NCI-H82 (cell line): ENCODE results near the gene C19orf67.

ENCODE experiments used
- DNase-seq: peaks from one replicate; lab custom pipeline; 2025; lab: John Stamatoyannopoulos, UW

C19orf67 gene

DNA sequence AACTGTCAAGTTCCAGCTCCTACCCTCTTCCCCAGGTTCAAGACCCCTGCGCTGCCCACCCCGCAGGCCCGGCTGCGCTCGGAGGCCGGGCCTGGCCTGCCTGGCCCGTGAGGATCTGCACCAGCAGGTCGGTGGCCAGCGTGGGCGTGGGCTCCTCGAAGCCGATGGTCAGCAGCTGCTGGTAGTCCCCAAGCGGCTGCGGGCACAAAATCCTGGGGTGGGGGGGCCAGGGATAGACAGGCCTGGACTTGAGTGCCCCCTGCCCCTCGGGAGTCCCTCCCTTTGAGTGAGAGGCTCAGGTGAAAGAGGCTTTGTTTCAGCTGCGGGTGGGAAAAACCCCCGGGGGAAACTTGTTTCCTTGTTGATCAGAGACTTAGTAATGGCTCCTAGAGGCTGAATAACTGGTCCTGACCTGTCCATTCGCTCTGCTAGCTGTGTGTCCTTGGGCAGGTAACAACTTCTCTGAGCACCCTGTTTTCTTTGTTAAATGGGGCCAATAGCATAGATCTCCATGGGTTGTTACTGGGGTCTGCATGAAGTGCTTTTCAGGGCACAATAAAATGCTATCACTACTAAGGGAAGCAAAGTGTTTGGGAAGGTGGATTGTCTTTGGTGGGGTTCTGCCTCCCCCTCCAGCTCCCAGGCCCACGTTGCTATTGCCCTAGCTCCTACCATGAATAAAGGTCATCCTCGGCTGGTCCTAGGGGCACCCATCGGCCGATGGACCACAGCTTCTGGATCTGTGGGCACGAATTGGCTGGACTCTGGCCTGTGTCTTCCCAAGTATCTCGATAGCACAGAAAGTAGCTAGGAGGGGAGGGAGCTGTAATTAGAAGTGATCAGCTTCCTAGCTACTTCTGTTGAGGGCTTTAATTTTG is 3.5 kb downstream of the C19orf67 start:
- peak; percentile 61 for DNase-seq

DNA sequence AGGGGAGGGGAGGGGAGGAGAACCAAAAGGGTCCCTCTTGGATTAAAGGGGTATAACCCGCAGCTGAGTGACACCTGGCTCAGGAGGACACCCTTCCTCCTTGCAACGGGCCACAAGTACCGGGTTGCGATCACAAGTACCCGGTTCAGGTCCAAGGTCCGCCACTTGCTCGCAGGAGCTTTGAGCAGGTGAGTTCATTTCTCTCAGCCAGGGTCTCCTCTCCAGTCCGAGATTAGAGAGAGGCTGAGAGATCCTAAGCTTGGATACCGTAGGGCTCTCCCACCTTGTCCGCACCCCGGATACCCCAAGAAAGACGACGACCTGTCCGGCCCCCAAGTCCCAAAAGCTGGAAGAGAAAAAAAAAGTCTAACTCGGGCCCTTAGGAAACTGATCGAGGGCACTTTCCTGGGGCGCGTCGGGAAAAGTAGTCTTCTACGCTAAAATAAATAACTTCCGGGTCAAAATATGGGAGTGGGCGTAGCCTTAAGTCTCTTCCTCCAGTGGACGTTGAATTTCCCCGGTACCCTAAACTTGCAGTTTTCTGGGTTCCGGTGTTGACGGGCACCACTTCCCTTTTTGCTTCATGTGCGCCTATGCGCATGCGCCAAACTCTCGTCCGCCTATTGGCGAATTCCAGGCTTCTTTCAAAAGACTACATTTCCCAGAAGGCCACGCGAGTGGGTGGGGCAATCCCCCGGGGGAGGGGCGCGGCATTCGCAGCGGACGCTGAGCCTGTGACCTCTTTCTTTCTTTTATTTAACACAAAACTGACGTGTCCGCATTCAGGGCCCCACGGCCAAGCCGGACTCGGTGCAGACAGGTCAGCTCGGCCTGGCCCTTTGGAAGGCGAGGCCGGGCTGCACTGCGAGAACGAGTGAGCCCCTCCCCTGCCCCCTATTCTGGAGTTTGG is 4.4 kb downstream of the C19orf67 start:
- peak; percentile 100 for DNase-seq

DNA sequence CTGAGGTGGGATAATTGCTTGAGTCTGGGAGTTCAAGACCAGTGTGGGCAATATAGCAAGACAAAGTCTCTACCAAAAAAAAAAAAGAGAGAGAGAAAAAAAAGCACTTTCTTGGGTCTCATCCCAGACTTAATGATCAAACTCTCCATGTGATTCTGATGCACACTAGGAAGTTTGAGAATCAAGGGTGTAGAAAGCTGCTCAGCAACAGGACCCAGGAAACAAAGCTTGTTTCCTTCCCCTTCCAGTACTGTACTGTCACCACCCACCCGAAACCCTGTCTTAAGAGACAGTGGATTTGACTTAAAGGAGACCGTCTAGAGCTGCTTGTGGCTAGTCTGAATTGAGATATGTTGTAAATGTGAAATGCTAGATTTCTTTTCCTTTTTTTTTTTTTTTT is 7.2 kb downstream of the C19orf67 start:
- DNase-seq: no peak

DNA sequence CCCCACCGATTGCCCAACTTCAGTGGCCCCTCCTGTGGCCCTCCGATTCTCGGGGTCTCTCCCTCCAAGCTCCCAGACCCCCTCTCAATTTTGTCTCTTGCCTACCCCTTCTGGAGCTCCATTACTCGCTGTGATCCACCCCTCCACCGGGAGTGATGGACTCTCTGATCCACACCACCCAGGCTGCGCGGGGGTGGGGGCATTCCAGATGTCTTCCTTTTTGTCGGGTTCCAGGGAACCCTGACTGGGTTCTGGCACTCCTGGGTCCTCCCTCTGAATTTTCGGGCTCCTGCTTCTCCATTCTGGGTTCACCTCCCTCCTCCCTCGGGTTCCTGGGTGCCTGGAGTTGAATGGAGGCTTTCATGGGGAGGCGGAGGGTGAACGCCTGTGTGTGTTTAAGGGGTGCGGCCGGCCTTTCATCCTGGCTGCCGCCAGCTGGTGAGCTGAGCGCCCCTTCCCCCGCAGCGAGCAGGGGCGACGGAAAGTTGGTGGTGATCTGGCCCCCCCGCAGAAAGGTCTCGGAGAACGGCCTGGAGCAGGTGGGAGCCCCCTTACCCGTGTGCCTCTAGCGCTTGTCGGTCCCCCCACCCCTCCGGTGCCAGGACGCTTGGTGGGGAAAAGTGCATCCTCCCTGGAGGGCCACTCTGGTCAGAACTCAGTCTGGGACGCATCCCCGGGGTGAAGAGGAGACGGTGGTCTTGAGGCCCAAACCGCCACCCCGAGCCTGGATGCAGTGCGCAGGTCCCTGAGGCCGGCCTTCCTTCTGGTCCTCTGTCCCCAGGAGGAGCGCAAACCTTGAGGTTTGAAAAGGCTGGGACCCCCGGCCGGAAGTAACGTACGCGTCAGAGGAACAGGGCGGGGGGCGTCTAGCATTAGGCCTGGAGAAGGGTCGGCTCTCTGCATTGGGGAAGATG is 11.4 kb downstream of the C19orf67 start:
- peak; percentile 66 for DNase-seq

DNA sequence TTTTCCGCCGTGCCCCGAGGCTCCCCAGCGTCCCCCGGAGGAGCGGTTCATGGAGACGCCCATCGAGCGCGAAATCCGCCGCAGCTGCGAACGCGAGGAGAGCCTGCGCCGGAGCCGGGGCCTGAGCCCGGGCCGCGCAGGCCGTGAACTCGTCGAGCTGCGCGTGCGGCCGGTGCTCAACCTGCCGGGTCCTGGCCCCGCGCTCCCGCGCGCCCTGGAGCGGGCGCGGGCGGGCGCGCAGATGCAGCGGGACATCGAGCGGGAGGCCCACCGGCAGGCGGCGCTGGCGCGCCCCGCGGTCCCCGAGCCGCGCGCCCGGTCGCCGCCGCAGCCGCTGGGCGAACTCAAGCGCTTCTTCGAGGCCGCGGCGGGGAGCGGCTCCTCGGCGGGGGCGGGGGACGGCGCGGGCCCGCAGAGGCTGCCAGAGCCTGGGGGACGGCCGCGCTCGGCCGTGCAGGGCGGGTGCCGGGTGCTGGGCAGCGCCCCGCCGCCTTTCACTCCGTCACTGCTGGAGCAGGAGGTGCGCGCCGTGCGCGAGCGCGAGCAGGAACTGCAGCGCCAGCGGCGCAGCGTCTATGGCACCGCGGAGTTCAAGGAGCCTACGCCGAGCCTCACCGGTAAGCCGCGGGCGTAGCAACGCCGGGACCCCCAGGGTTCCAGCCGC is 12.2 kb downstream of the C19orf67 start:
- DNase-seq: peak; percentile 86

DNA sequence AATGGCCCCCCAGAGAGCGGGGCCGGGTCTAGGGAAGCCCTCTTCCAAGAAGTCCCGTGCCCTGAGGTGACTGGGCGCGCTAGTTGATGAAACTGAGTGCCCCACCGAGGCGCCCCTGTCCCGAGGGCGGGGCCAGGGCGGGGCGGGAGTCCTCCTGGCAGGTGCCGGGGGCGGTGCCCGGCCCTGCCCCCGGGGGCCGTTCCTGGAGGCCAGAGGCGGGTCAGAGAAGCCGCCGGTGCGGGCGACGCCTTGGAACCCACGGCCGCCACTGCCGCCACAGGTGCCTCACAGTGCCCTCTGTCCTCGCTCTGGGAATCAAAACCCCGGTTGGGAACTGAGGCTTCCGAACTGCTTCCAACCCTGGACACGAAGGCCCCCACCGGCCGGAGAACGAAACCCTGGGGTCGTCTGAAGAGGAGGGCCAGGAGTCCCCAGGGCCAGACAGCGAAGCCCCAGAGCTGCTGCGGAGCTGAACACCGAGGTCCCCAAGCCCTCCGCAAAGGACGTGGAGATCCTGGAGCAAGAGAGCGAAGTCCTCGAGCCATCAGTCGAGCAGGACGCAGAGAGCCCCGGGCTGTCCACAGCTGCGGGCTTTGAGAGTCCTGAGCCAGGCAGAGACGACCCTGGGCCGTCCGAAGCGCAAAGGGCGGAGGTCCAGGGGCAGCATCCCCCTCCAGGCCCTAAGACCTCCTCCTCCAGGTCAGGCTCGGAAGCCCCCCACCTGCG is 12.9 kb downstream of the C19orf67 start, which contains the start of gene MISP3:
Gene MISP3 (plus strand): TSS at position 252 of the 726 bp plus-strand sequence. CDS start 524 bp downstream, outside the sequence.
- peak; percentile 57 for DNase-seq

DNA sequence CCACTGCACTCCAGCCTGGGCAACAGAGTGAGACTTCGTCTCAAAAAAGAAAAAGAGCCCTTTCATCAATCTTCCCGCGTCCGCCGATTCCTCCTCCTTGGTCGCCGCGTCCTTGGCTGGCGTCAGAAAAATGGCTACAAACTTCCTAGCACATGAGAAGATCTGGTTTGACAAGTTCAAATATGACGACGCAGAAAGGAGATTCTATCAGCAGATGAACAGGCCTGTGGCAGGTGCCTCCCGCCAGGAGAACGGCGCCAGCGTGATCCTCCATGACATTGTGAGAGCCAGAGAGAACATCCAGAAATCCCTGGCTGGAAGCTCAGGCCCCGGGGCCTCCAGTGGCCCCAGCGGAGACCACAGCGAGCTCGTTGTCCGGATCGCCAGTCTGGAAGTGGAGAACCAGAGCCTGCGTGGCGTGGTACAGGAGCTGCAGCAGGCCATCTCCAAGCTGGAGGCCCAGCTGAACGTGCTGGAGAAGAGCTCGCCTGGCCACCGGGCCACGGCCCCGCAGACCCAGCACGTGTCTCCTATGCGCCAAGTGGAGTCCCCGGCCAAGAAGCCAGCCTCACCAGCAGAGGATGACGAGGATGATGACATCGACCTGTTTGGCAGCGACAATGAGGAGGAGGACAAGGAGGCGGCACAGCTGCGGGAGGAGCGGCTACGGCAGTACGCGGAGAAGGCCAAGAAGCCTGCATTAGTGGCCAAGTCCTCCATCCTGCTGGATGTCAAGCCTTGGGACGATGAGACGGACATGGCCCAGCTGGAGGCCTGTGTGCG is 15.1 kb downstream of the C19orf67 start:
- no peak for DNase-seq

DNA sequence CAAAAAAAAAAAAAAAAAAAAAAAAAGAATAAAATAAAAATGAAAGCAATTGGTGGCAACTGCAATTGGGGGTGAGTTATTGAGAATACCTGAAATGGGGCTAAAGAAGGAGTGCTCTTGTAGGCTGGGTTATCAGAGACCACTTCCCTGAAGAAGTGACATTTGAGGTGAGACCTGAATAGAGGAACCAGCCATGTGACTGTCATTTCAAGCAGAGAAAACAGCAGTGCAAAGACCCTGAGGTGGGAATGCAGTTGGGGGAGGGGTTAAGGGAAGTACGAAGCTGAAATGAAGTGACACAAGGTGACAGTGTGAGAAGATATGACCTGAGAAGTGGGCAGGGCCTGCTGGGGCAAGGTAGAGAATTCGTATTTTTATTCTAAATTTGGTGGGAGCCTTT is 19.4 kb downstream of the C19orf67 start:
- no peak for DNase-seq

DNA sequence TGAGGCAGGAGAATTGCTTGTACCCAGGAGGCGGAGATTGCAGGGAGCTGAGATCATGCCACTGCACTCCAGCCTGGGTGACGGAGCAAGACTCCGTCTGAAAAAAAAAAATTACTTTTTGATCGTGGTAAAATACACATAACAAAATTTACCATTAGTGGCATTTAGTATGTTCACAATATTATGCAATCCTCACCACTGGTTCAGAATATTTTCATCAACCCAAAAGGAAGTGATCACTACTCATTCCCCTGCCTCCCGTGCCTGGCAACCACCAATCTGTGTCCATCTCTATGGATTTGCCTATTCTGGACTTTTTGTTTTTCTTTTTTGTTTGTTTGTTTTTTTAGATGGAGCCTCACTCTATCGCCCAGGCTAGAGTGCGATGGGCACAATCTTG is 22.5 kb downstream of the C19orf67 start:
- DNase-seq: no peak

DNA sequence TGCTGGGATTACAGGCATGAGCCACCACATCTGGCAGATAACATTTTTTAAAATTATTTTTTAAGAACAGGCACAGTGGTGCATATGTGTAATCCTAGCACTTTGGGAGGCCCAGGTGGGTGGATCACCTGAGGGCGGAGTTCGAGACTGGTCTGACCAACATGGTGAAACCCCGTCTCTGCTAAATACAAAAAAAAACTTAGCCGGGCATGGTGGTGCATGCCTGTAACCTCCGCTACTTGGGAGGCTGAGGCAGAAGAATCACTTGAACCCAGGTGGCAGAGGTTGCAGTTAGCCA is 23.1 kb downstream of the C19orf67 start:
- no peak for DNase-seq

DNA sequence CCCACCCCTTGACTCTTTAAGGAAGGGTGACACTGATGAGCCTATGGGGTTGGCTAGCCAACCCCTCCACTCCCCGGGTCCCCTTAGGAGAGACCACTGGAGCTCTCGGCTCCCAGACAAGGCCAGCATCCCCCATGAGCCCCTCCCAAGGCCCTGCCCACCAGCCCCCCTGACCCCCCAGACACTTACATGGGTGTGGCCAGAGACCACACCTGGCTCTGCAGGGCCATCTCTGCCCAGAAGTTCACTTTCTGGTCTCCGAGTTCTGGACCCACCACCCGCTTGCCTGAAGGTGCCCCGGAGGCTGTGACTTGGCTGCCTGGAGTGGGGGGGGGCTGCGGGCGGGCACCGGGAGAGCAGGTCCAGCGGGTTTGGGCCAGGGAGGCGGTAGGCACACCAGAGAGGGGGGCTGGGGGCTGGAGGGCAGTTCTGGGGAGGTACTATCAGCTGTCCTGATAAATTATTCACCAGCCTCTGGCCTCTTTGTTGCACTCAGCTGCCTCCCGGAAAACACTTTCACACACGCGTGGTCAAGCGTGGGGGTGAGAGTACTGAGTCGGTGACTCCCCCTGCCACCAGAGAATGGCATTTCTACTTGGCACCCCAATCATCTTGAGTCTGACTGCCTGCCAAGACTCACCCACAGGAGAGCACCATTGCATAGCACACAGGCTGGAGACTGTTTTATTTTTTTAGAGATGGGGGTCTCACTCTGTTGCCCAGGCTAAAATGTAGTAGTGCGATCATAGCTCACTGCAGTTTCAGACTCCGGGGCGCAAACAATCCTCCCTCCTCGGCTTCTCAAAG is 23.6 kb downstream of the C19orf67 start, which contains the start of gene PALM3:
Gene PALM3 (minus strand): TSS at position 326 of the 807 bp plus-strand sequence. CDS start 96 bp downstream, at position 230.
- no peak for DNase-seq

DNA sequence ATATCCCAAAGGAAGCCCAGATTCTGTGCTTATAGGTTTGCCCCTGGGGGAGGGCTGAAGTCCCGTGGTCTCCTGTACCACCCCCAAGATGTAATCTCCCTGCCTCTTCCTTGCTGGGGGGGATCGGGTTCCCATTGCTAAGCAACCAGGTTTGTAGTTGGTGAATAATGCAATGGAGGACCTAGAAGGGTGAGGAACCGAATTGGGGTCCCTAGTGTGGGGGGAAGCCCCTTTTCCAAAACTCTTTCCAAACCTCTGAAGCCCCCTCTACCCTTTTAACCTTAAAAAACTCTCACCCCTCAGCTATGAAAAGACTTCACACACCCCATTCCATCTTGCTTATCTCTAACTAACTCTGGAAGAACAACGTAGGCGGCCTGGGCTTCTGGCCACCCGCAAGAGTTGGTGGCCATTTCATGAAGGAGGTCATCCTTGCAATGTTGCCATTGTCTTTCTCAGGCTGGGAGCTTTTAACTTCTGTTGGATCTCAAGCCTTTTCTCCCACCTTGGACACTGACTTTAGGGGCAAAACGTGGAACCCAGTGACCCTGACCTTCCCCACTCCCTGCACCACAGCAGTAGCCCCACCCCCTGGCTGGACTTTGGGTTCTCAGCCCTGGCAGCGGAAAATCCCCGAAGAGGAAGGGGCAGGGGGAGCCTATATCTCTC is 24.4 kb downstream of the C19orf67 start:
- no peak for DNase-seq

DNA sequence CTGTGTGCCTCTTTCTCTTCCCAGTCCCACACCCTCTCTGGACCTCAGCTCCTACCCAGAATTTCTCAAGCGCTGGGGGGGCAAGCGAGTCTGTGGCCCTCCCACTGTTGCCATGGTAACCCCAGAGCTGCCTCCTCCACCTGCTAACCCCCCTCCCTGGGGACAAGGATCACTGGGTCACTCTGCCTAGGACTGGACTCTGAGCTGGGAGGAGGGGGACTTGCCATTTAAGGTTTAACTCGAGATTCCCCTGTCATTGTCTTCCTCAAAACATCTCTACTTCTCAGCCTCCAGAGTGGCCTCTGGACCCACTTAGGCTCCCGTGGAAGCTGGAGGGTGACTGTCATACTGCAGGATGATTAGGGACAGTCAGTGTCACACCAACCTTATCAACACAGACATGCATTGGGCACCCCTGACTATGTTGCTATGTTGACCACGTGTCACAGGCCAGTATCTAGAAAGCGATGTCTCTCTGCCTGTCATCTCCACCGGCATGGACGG is 25.9 kb downstream of the C19orf67 start:
- peak; percentile 46 for DNase-seq

DNA sequence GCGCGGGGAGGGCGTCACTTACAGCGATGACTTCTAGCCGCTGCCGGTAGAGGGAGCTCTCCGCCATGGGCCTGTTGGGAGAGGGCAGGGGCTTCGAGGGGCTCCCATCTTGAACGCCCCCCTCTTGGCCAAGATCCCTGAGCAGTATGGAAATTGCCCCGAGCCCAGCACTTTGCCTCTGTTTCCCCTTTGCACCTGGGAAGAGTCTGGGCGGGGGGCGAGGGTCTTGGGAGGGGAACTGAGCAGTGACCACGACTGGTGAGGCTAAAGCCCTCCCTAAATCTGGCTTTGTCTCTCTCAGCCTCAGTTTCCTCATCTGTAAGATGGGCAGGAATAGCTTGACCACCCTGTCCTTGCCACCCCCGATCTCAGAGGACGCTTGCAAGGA is 26.5 kb downstream of the C19orf67 start:
- DNase-seq: peak; percentile 66

DNA sequence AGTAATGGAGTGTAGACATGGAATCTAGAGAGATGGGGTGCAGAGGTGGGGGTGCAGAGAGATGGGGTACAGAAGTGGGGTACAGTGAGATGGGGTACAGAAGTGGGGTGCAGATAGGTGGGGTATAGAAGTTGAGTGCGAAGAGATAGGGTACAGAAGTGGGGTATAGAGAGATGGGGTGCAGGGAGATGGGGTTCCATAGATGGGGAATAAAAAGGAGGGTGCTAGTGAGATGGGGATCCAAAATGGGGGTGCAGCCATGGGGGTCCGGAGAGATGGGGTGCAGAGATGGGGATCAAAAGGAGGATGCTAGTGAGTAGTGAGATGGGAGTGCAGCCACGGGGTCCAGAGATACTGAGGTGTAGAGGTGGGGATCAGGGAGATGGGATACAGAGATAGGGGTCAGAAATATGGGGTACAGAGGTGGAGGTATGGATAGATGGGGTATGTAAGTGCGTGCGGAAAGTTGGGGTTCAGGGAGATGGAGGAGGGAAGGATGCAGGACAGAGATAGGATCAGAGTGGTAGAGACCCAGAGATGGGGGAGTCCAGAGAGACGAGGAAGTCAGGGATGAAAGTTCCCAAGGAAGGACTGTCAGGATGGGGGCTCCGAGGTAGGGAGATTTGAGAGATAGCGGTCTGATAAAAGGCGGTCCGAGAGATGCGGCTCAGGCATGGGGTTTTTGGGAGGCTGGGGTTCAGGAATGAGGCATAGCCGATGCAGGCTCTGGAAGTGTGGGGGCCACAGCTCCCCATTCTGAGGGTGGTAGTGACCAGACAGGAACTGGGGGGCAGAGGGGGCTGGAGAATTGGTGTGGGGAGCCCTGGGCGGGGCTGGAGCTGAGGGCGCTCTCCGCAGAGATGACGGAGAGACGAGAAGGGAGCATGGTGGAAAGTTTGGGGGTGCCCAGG is 27.1 kb downstream of the C19orf67 start:
- no peak for DNase-seq

DNA sequence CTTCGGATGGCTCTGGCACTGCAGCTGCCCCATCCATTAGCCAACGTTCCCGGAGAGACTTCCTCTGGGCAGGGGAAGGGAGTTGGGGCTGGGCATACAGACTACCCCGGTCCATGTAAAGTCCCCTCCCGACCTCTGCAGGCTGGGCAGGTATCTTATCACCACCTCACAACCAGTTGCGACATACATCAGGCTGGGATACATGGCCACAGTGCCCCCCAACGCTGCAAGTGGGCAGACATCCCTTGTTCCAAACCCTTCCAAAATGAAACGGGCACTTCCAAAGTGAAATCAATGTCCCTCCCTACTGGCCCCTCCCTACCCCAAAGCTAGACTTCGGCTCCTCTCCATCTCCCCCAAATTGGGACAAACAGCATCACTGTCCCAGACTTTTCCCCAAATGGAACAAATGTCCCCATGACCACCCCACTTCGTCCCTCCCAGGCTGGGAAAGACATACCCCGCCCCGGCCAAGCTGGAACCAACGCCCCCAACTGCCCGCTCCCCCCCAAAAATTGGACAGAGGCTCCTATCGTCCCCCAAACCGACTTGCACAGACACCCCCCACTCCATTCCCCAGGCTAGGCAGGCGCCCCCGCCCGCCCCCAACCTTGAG is 28.7 kb downstream of the C19orf67 start:
- DNase-seq: no peak
